ENCODE measurements around the gene JARID2.

JARID2 gene

DNA sequence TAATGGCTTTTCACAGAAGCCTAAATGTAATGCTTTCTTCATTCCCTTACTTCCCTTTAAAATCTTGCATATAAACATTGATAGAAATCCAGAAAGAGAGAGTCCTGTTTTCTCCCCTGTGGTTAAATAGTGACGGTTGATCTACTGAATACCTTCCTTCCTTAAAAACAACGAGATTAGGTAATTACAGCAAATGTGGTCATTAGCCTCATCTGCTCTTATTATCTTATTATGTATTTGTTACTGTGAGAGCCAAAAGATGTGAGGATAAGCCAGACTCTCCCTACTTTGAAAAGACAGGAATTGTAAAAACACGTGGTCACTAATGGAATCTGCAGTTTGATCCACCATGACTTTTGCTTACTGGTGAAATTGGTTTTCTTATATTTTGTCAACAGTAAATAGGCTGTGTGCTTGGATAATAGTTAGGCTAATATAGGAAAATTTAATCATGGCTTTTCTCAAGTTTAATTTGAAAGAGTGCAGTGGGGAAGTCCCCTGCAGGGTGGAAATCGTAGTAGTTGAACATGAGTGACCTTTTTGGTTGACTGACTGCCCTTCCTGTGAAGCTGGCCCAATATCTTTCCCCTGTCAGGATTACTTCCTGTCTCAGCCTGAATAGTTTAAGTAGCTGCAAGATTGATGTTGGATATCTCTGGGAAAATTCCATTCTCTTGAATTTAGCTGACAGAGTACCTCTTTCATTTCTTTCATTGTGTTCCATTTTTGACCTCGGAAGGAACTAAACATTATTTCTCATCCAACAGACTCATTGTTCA, 62.8 kb downstream of the JARID2 start:
- Histone ChIP-seq H2AFZ (no peak overlapping the region), H3K27ac (no peak overlapping the region), H3K4me1 (peaks cover 5% of the 10 kb centered on the region), H3K36me3 (ENCODE audit: control insufficient read depth, insufficient read depth, low read length) (no peaks in the 10 kb centered on the region), H3K79me2 (peaks cover 41% of the 10 kb centered on the region), H3K27me3 (ENCODE audit: control insufficient read depth, insufficient read depth, low read length) (no peaks in the 10 kb centered on the region), H3K9me3 (ENCODE audit: control insufficient read depth, low read length) (no peaks in the 10 kb centered on the region), H3K4me3 (ENCODE audit: low read depth, low read length) (no peak overlapping the region), H3K9ac (no peak overlapping the region), H3K4me2 (ENCODE audit: low read length) (no peak overlapping the region)
- TF ChIP-seq, protein P1, sequence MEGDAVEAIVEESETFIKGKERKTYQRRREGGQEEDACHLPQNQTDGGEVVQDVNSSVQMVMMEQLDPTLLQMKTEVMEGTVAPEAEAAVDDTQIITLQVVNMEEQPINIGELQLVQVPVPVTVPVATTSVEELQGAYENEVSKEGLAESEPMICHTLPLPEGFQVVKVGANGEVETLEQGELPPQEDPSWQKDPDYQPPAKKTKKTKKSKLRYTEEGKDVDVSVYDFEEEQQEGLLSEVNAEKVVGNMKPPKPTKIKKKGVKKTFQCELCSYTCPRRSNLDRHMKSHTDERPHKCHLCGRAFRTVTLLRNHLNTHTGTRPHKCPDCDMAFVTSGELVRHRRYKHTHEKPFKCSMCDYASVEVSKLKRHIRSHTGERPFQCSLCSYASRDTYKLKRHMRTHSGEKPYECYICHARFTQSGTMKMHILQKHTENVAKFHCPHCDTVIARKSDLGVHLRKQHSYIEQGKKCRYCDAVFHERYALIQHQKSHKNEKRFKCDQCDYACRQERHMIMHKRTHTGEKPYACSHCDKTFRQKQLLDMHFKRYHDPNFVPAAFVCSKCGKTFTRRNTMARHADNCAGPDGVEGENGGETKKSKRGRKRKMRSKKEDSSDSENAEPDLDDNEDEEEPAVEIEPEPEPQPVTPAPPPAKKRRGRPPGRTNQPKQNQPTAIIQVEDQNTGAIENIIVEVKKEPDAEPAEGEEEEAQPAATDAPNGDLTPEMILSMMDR (IDR thresholded peaks at IDR 0.05), result no peak

DNA sequence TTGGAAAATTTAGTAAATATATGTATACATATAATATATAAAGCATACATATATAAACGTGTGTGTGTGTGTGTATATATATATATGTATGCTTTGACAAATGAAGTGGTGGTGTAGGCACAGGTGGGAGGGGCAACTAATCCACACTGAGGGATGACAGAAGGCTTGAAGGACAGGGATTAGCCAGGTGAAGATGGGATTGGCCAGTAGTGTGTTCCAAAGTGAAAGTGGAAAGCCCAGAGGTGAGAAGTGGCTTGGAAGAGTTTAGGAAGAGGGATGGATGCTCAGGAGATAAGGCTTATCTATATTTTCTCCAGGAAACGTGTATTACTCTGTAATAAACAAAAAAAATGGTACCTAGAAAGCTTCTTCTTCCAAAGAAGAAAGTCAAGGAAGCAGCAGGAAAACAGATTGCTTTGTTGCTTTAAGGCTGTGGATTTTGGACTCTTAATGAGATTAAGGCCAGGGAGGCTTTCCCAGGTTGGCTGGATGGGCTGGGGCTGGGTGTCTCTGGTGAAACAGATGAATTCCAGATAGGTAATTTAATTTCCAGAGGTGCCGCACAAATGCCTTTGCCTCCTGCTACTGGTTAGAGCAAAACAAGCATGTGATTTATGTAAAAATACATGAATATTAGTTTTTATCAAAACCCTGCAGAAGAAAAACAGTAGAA, 63.9 kb downstream of the JARID2 start:
- no peak overlapping the region for H3K4me2 ChIP-seq (ENCODE audit: low read length)

DNA sequence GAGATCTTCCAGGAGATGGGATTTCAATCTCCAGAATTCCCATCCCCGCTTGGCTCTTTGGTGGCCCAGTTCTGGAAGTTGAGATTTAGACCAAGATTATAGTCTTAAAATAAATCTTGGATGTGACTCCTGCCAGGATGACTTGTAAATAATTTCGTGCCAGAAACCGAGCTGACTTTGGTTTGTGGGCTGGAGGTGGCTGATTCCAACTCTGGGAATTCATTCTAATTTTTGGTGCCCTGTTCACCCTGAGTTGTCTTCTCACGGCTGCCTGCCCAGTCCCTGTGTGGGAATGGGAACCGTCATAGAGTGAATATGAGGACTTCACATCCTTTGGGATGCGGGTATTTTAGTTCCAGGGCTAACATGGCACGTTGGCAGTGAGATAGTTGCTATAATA, 64.8 kb downstream of the JARID2 start:
- H2AFZ ChIP-seq, result no peak overlapping the region
- peaks cover 5% of the 10 kb centered on the region for H3K4me1 ChIP-seq
- TF ChIP-seq, protein P1 (IDR thresholded peaks at IDR 0.05), result no peak
- no peaks in the 10 kb centered on the region for H3K27me3 ChIP-seq (ENCODE audit: control insufficient read depth, insufficient read depth, low read length)
- H3K36me3 ChIP-seq (ENCODE audit: control insufficient read depth, insufficient read depth, low read length), result no peaks in the 10 kb centered on the region
- no peak overlapping the region for H3K27ac ChIP-seq
- no peaks in the 10 kb centered on the region for H3K9me3 ChIP-seq (ENCODE audit: control insufficient read depth, low read length)
- peaks cover 51% of the 10 kb centered on the region for H3K79me2 ChIP-seq
- H3K9ac ChIP-seq, result no peak overlapping the region
- H3K4me2 ChIP-seq (ENCODE audit: low read length), result no peak overlapping the region
- H3K4me3 ChIP-seq (ENCODE audit: low read depth, low read length), result no peak overlapping the region

More for the DNA sequence above, 63.9 kb downstream of the JARID2 start:
- no peaks in the 10 kb centered on the region for H3K27me3 ChIP-seq (ENCODE audit: control insufficient read depth, insufficient read depth, low read length)
- no peak overlapping the region for H3K27ac ChIP-seq
- peaks cover 5% of the 10 kb centered on the region for H3K4me1 ChIP-seq
- TF ChIP-seq, protein P1 (IDR thresholded peaks at IDR 0.05), result no peak
- H3K4me3 ChIP-seq (ENCODE audit: low read depth, low read length), result no peak overlapping the region
- H3K36me3 ChIP-seq (ENCODE audit: control insufficient read depth, insufficient read depth, low read length), result no peaks in the 10 kb centered on the region
- no peak overlapping the region for H2AFZ ChIP-seq
- no peaks in the 10 kb centered on the region for H3K9me3 ChIP-seq (ENCODE audit: control insufficient read depth, low read length)
- no peak overlapping the region for H3K9ac ChIP-seq
- H3K79me2 ChIP-seq, result peaks cover 48% of the 10 kb centered on the region

GRCh38 chr6:15312500-15312899, 66.6 kb downstream of the JARID2 start:
- TF ChIP-seq, protein P1 (IDR thresholded peaks at IDR 0.05), result no peak
- Histone ChIP-seq H3K36me3 (ENCODE audit: control insufficient read depth, insufficient read depth, low read length) (no peaks in the 10 kb centered on the region), H3K4me1 (peaks cover 5% of the 10 kb centered on the region), H3K9ac (no peak overlapping the region), H2AFZ (no peak overlapping the region), H3K27me3 (ENCODE audit: control insufficient read depth, insufficient read depth, low read length) (no peaks in the 10 kb centered on the region), H3K79me2 (peaks cover 54% of the 10 kb centered on the region), H3K4me3 (ENCODE audit: low read depth, low read length) (no peak overlapping the region), H3K4me2 (ENCODE audit: low read length) (no peak overlapping the region), H3K9me3 (ENCODE audit: control insufficient read depth, low read length) (no peaks in the 10 kb centered on the region), H3K27ac (no peak overlapping the region)

Data from parathyroid adenoma (tissue), 2 donors.